Epithelial cell of esophagus (primary cell): Measurements from ENCODE around the gene RRP15.

ENCODE experiments used
- DNase-seq: peaks from one replicate; pipeline ENCODE4 v3.0.0; 2010; ENCODE audit warnings: low read depth
- H3K4me3 ChIP-seq: 2 replicates; pipeline ENCODE4 v1.5.1; 2011; ENCODE audit warnings: mild to moderate bottlenecking, low read length, control low read depth
- TF ChIP-seq, protein P1 (sequence below): IDR thresholded peaks from 2 replicates; pipeline ENCODE4 v1.5.1; 2011; ENCODE audit warnings: low read depth, mild to moderate bottlenecking, low read length, control low read depth, inconsistent platforms; ENCODE audit not compliant: insufficient read depth; ENCODE audit errors: missing control alignments

RRP15 gene

DNA sequence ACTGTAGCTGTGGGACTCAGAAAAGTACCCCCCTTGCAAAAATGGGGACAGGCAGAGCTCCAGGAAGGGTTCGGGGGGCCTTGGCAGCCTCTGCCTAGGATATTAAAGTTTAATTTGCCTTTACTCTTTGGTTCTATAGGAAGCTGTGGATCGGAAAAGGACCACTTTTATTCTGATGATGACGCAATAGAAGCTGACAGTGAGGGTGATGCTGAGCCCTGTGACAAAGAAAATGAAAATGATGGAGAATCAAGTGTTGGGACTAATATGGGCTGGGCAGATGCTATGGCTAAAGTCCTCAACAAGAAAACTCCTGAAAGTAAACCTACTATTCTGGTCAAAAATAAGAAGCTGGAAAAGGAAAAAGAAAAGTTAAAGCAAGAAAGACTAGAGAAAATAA, 17.1 kb downstream of the RRP15 start:
- TF ChIP-seq, protein P1, sequence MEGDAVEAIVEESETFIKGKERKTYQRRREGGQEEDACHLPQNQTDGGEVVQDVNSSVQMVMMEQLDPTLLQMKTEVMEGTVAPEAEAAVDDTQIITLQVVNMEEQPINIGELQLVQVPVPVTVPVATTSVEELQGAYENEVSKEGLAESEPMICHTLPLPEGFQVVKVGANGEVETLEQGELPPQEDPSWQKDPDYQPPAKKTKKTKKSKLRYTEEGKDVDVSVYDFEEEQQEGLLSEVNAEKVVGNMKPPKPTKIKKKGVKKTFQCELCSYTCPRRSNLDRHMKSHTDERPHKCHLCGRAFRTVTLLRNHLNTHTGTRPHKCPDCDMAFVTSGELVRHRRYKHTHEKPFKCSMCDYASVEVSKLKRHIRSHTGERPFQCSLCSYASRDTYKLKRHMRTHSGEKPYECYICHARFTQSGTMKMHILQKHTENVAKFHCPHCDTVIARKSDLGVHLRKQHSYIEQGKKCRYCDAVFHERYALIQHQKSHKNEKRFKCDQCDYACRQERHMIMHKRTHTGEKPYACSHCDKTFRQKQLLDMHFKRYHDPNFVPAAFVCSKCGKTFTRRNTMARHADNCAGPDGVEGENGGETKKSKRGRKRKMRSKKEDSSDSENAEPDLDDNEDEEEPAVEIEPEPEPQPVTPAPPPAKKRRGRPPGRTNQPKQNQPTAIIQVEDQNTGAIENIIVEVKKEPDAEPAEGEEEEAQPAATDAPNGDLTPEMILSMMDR = no peak

DNA sequence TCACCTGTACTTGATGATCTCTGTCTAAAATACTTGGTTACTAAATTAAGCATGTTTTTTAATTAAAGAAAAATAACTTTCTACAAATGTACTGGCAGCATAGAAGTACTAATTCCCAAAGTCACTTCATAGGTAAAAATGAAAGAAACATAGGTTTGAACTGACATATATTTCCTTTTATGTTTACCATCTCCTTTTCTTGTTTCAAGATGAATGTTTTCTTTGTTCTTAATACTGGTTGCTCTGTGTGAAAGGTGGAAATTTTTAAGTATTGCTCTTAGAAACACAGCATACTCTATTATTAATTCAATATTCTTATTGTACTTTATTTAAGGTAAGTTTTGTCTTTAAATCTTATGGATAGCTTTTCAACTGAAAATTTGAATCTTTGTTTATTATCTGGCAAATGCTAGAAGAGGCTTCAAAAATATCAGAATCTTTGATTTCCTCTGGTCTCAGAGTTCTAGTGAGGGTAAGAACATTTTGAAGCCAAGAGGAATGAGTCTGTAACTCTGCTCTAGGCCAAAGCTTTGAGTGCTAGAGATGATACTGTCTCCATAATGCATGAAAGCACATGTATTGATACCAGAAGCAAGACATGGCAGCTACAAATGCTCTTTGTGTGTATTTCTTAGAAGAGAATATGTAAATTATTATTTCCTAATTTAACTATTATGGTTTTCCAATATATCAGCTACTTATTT, 18.2 kb downstream of the RRP15 start:
- H3K4me3 ChIP-seq = no peak overlapping the region
- no peak for DNase-seq
- TF ChIP-seq, protein P1 = no peak

More for the DNA sequence above, 17.1 kb downstream of the RRP15 start:
- H3K4me3 ChIP-seq = no peak overlapping the region
- no peak for DNase-seq

DNA sequence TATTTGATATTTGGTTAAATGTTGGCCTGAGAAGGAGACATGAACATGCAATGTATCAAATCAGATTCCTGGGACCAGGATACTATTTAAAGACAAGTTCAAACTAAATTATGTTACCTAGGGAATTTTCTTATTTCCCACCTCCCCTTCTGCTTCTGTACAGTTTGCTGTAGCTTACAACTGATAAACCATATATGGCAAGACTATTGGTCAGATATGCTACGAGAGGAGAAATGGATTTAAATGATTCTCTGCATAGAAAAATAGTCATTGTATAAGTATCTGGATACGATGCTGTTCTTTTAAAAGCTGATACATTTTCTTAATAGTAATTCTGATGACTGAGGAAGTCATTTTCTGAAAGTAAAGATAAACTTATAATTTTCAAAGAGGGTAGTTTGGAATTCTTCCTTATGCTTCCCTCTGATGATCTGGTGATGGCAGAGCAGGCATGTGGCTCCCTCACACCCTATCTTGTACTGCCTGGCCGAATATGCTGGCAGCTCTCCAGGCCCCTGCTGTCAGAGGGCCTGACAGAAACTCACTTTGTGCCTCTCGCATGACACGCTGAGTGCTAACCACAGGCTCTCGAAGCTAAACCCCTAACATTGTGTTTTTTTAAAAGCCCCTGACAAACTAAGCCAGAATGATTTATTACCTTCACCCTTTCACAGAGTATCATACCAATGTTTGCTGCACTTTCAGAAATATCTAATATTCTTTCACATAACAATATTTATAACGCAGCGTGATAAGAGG, 19.4 kb downstream of the RRP15 start:
- DNase-seq = no peak
- TF ChIP-seq, protein P1 = no peak
- no peak overlapping the region for H3K4me3 ChIP-seq

- DNase-seq = no peak
- H3K4me3 ChIP-seq = no peak overlapping the region
- TF ChIP-seq, protein P1 = no peak
Observed at GRCh38 chr1:218305472-218306064, 20.5 kb downstream of the RRP15 start.

- no peak for DNase-seq
- TF ChIP-seq, protein P1 = no peak
- H3K4me3 ChIP-seq = no peak overlapping the region
Observed at GRCh38 chr1:218312509-218312908, 27.4 kb downstream of the RRP15 start.

DNA sequence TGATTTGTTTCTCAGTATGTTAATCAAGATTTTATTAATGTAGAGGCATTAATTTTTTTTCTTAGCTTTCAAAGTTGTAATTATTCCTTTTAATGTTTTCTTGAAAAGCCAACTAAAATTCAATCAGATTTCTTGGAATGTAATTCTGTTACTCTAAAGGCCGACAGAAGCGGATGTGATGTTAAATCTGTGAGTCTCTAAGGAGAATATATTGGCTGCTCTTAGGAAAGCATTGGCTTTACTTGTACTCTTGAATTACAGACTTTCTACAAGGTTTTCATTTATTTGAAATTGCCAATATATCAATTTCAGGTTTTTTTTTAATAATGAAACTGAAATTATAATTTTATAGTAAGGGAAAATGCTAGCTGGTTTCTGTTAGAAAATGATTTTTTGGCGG, 29.2 kb downstream of the RRP15 start:
- H3K4me3 ChIP-seq = no peak overlapping the region
- TF ChIP-seq, protein P1 = no peak
- DNase-seq = no peak
